Epithelial cell of prostate (primary cell): ENCODE results near the gene MAPRE3.
A peak's percentile ranks its signal among the peaks of the same experiment; 100 is the strongest.

Experiments
- DNase-seq: peaks from one replicate; pipeline ENCODE4 v3.0.0-alpha.2; 2011; ENCODE audit warnings: low read depth, low spot score
- H3K27ac ChIP-seq: fragments of 450-650 bp; 2 replicates; pipeline ENCODE4 v1.5.1; 2017; ENCODE audit warnings: mild to moderate bottlenecking

Gene MAPRE3

GRCh38 chr2:26946841-26947784 lies 23.3 kb upstream of the MAPRE3 start:
- DNase-seq: no peak
- H3K27ac ChIP-seq: no peak overlapping the region

- DNase-seq: no peak
- H3K27ac ChIP-seq: no peak overlapping the region
Observed at GRCh38 chr2:26948800-26949199, 21.6 kb upstream of the MAPRE3 start.

GRCh38 chr2:26950246-26950645 lies 20.2 kb upstream of the MAPRE3 start:
- H3K27ac ChIP-seq: no peak overlapping the region
- DNase-seq: no peak

DNA sequence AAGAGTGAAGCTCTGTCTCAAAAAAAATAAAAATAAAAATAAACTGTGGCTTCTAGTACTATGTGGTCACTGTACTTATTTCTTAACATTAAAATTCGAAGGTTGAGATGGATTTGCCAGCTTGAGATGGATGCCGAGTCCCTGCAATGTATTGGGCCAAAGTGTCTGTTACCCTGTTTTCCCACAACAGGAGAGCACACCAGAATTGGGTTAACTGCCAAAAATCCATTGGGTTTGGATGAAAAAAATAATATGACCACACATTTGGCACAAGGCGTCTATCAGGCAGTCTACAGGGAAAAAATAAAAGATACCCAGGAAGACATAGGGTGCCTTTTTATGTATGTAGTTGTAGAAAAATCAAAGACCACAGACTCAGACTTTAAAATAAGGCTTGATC lies 19.2 kb upstream of the MAPRE3 start:
- no peak for DNase-seq
- H3K27ac ChIP-seq: no peak overlapping the region

DNA sequence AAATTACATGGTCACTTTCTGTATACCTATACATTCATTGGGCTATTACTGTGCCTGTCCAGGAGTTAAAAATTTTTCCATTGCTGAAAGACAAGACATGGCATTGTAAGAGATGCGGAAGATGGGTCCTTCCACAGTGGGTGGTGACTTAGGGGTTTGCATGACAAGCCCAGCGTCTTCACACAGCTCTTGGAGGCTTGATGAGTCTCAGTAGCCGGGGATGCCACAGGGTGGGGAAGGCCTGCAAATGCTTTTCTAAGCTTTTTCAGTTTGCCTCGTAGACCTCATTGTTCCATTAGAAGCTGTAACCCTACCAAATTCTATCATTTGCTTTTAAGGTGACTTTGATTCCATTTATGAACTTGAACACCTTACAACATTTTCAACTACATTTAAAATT lies 18.1 kb upstream of the MAPRE3 start:
- no peak for DNase-seq
- no peak overlapping the region for H3K27ac ChIP-seq

- no peak overlapping the region for H3K27ac ChIP-seq
- no peak for DNase-seq
Observed at GRCh38 chr2:26954135-26954534, 16.3 kb upstream of the MAPRE3 start.

GRCh38 chr2:26957041-26957440 lies 13.4 kb upstream of the MAPRE3 start:
- DNase-seq: no peak
- H3K27ac ChIP-seq: no peak overlapping the region

DNA sequence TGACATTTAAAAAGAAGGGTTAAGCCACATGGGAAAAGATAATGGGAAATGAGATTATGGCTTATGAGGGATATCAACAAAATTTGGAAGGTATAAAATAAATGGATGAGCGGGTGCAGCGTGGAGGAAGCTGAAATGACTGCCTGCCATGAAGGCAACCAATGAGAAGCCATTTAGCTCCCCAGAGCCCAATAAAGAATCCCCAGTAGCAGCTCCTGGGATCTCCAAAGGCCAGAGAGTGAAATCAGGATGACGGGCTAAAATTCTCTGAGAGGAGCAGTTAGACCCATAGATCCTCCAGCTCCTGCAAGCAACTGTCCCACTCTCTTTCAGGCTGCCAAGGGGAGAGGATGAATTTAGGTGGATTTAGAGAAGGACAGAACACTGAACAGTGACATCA lies 12.9 kb upstream of the MAPRE3 start:
- no peak for DNase-seq
- H3K27ac ChIP-seq: no peak overlapping the region

- no peak for DNase-seq
- no peak overlapping the region for H3K27ac ChIP-seq
Observed at GRCh38 chr2:26959331-26959730, 11.1 kb upstream of the MAPRE3 start.

DNA sequence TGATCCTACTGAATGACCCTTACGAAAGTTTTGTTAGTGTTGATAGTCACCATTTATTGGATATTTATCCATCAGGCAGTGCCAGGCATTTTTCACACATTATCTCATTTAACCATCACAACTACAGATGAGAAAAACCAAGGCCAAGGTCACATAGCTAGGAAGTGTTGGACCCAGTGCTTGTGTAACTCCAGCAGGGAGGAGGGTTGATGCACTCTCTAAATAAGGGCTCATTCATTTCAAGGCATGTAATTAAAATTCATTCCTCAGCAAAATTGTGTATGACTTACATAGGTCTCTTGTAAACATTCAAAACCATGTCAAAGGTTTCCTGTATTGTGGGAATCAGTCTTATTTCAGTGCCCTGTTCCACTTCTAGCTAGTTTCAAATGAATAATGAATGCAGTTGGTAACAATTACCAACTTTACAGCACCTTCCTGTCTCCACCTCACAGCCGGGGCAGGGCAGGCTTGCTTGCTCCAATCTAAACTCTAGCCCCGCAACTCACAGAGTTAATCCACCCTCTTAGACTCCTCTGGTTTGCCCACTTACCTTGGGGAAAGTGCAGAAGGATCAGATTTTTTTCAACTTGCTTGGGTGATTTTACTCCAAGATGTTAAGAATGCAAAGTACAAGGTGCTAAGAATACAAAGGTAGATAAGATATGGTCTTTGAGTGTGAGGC lies 5.8 kb upstream of the MAPRE3 start:
- no peak for DNase-seq
- H3K27ac ChIP-seq: no peak overlapping the region

GRCh38 chr2:26968001-26968400 lies 2.4 kb upstream of the MAPRE3 start:
- no peak for DNase-seq
- no peak overlapping the region for H3K27ac ChIP-seq

DNA sequence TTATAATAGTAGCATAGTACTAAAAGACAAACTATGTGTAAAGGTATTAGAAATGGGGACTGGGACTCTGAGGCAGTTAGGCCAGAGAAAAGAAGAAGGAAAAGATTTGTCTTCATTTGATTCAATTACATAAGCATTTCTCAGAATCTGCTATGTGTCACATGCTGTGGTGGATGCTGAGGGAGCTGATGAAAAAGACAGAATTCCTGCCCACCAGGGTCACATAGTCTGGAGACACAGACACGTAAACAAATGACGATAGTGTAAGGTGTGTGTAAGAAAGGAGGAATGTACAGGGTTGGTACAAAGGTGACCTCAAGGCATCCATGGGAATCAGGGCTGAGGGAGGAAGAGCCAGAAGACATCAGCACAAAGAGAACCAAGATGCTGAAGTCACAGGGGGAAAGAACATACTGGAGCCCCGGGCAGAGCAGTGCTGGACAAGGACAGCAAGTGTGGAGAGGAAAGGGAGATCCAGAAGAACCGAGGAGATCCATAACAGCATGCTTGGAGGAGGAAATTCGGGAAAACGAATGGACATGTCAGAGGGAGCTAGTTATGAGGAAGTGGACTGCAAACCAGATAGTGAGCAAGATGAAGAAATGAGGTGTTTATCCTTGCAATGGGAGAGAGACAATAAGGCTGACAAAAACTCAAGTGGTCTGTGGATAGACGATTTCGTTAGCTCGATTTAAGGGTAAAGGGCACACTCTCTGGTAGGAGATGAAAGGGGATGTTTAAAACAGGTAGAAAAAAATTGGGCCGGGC lies 1.2 kb upstream of the MAPRE3 start:
- no peak for DNase-seq
- H3K27ac ChIP-seq: no peak overlapping the region

DNA sequence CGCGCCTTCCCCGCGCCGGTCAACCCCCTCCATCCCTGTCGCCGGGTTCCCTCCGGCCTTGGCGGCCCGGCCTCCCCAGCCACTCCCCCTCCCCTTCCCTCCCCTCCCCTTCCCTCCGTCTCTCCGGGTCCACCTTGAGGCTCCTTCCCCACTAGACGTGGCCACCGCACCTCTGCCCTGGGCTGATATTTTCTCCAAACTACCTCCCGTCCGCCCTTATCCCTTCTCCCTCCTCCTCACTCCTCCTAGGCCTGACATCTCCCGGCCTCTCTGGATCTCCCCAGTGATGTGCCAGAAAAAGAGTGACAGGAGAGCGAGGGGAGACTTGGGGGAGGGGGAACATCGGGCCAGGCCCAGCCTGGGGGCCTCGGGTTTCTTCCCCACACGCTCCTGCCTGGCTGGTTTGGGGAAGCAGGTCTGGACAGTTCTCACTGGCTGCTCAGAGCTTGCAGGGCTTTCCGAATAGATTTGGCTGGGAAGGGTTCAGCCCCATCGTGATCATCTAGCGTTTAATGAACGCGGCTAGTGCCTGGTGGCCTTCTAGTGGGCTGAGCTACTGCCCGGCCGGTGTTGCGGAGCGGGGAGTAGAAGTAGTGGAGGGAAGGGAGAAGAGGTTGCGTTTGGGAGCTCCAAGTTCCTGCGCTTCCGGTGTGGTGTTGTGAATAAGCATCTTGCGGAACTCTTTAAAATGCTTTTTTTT lies 641 bp downstream of the MAPRE3 start:
- H3K27ac ChIP-seq: peak overlapping the region; percentile 72

GRCh38 chr2:26971911-26972786 lies 1.7 kb downstream of the MAPRE3 start:
- peak overlapping the region; percentile 72 for H3K27ac ChIP-seq
- DNase-seq: no peak

More for the DNA sequence above, 641 bp downstream of the MAPRE3 start:
- no peak for DNase-seq

GRCh38 chr2:26974352-26974751 lies 3.9 kb downstream of the MAPRE3 start:
- H3K27ac ChIP-seq: no peak overlapping the region
- DNase-seq: no peak

- no peak for DNase-seq
- H3K27ac ChIP-seq: no peak overlapping the region
Observed at GRCh38 chr2:26975102-26975501, 4.7 kb downstream of the MAPRE3 start.

DNA sequence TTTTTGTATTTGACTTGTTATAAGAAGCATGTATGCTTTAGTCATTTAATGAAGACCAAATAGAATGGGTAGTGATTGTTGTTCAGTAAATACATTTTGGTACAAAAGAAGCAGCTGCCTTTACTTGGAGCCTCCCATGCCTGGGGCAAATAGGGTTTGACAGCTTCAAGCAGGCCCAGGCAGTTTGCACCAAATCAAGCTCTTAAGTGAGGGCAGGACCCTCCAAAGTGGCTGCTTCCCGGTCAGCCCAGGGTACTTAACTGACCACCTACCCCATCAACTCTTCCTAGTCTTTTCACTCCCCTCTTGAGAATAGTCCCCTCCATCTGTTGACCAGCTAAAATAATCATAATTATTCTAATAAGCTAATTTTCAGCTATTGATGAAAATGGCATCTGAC lies 5.2 kb downstream of the MAPRE3 start:
- H3K27ac ChIP-seq: no peak overlapping the region
- DNase-seq: no peak

- H3K27ac ChIP-seq: no peak overlapping the region
- DNase-seq: no peak
Observed at GRCh38 chr2:26976237-26976636, 5.8 kb downstream of the MAPRE3 start.

GRCh38 chr2:26977012-26977411 lies 6.6 kb downstream of the MAPRE3 start:
- no peak overlapping the region for H3K27ac ChIP-seq
- no peak for DNase-seq
